Body of pancreas (tissue), 4 donors: ENCODE measurements around the gene ARID3A.

Experiments
- CTCF ChIP-seq, 7 experiments: fragments of 450-650 bp in 4 of 7; fragments of 200-600 bp in 3 of 7; sonication (generic) in 3 of 7; IDR thresholded peaks; one replicate each; pipeline ENCODE4 v1.5.1; 2016 to 2019; ENCODE audit warnings: antibody characterized with exemption in 7 of 7
- POLR2A ChIP-seq, 3 donors: fragments of 450-650 bp; IDR thresholded peaks; one replicate each; pipeline ENCODE4 v1.6.1; 2016; ENCODE audit warnings: antibody characterized with exemption in 3 of 3, mild to moderate bottlenecking in 2 of 3

GRCh38 chr19:901216-902092 is 24.4 kb upstream of the ARID3A start:
- TF ChIP-seq POLR2A (IDR thresholded peaks at IDR 0.05) (no peak), CTCF (IDR thresholded peaks at IDR 0.05) (no peak)
